H1 (cell line): ENCODE measurements around the gene TXNDC15. TPM values are rescaled to one million over a fixed set of nuclear protein-coding genes. Genes with fewer than 3 reads are reported as not detected.

Experiments used
- CTCF ChIA-PET: fragments of 300-600 bp; sonication (Branson Sonifier 250); formaldehyde crosslinking; loops from one replicate; lab custom pipeline; 2021; ENCODE audit not compliant: partially characterized antibody; lab: Charles Lee
- POLR2A ChIA-PET: fragments of 300-600 bp; sonication (Branson Sonifier 250); formaldehyde crosslinking; loops from one replicate; lab custom pipeline; 2021; ENCODE audit warnings: inconsistent platforms; ENCODE audit not compliant: partially characterized antibody; lab: Charles Lee
- DNase-seq, 2 experiments: peaks; one replicate each; pipeline versions ENCODE4 v3.0.0 to v3.0.0-alpha.2; 2010 to 2022; ENCODE audit warnings: low spot score in 2 of 2, low read depth in 1 of 2, mixed read lengths in 1 of 2
- FAIRE-seq: peaks from 2 replicates; lab custom pipeline; 2011; peaks lifted over from hg19 to GRCh38; lab: Jason Lieb, UNC
- H2AFZ ChIP-seq: 2 replicates; pipeline ENCODE4 v1.8.1; 2012; ENCODE audit warnings: low read length, inconsistent platforms
- H2AK5ac ChIP-seq: 2 replicates; pipeline ENCODE4 v1.6.1; 2013; ENCODE audit warnings: low read depth, low read length
- H2BK120ac ChIP-seq: replicated peaks from 2 replicates; pipeline ENCODE3; 2013; ENCODE audit warnings: low read depth, low read length, inconsistent platforms
- H2BK12ac ChIP-seq: 2 replicates; pipeline ENCODE4 v1.6.1; 2013; ENCODE audit warnings: low read depth, low read length
- H2BK15ac ChIP-seq: 2 replicates; pipeline ENCODE4 v1.6.1; 2013; ENCODE audit warnings: low read length
- H2BK20ac ChIP-seq: 2 replicates; pipeline ENCODE4 v1.6.1; 2013; ENCODE audit warnings: low read length
- H2BK5ac ChIP-seq: 2 replicates; pipeline ENCODE4 v1.6.1; 2013; ENCODE audit warnings: low read depth, low read length
- H3K14ac ChIP-seq: 2 replicates; pipeline ENCODE4 v1.6.1; 2013; ENCODE audit warnings: inconsistent platforms; ENCODE audit not compliant: insufficient read length
- H3K18ac ChIP-seq: 2 replicates; pipeline ENCODE4 v1.6.1; 2013; ENCODE audit warnings: low read length; ENCODE audit errors: extremely low read depth
- H3K23ac ChIP-seq: 2 replicates; pipeline ENCODE4 v1.6.1; 2013; ENCODE audit warnings: inconsistent platforms; ENCODE audit not compliant: insufficient read length
- H3K23me2 ChIP-seq: 2 replicates; pipeline ENCODE4 v1.6.1; 2013; ENCODE audit warnings: low read depth, low read length
- H3K27ac ChIP-seq: 2 replicates; pipeline ENCODE4 v1.6.1; 2011; ENCODE audit warnings: low read depth, low read length, inconsistent platforms
- H3K27me3 ChIP-seq, 4 experiments: replicated peaks in 1 of 4; 1 replicate in 1 of 4; 2 replicates in 3 of 4; pipeline versions ENCODE4 v1.6.1 to v1.8.1; 2011 to 2013; ENCODE audit warnings: low read length in 3 of 4, mild to moderate bottlenecking in 3 of 4, inconsistent platforms in 2 of 4, mixed read lengths in 2 of 4, moderate library complexity in 1 of 4; ENCODE audit not compliant: control insufficient read depth in 3 of 4, insufficient read depth in 3 of 4; ENCODE audit errors: extremely low read depth in 1 of 4
- H3K36me3 ChIP-seq, 4 experiments: 2 replicates each; pipeline versions ENCODE4 v1.6.1 to v1.8.1; 2011 to 2013; ENCODE audit warnings: mild to moderate bottlenecking in 4 of 4, low read length in 3 of 4, moderate library complexity in 2 of 4, control low read depth in 1 of 4, inconsistent platforms in 1 of 4; ENCODE audit not compliant: insufficient read depth in 4 of 4, control insufficient read depth in 2 of 4
- H3K4ac ChIP-seq: replicated peaks from 2 replicates; pipeline ENCODE3; 2013; ENCODE audit warnings: low read length, low read depth, mixed read lengths, inconsistent platforms; ENCODE audit not compliant: insufficient read length
- H3K4me1 ChIP-seq, 4 experiments: replicated peaks in 1 of 4; 1 replicate in 1 of 4; 2 replicates in 3 of 4; pipeline versions ENCODE4 v1.6.1 to v1.8.1; 2011 to 2013; ENCODE audit warnings: low read length in 3 of 4, inconsistent platforms in 2 of 4, mixed read lengths in 1 of 4; ENCODE audit not compliant: insufficient read depth in 4 of 4, control insufficient read depth in 3 of 4
- H3K4me2 ChIP-seq, 2 experiments: 2 replicates each; pipeline versions ENCODE4 v1.6.1 to v1.8.1; 2011 to 2013; ENCODE audit warnings: low read depth in 2 of 2, low read length in 2 of 2, control low read depth in 1 of 2, inconsistent platforms in 1 of 2, mild to moderate bottlenecking in 1 of 2; ENCODE audit not compliant: insufficient read depth in 1 of 2
- H3K4me3 ChIP-seq, 4 experiments: fragments of 200-600, 300-600 bp in 1 of 4; sonication (generic), shearing (Covaris generic), sonication (Bioruptor Twin) in 1 of 4; 2 replicates each; pipeline versions ENCODE4 v1.5.1 to v1.8.1; 2011 to 2016; ENCODE audit warnings: low read length in 4 of 4, low read depth in 3 of 4, control low read depth in 2 of 4, inconsistent platforms in 2 of 4, mild to moderate bottlenecking in 2 of 4, mixed read lengths in 1 of 4, moderate library complexity in 1 of 4; ENCODE audit not compliant: insufficient read depth in 2 of 4; ENCODE audit errors: extremely low read depth in 1 of 4
- H3K56ac ChIP-seq: replicated peaks from 2 replicates; pipeline ENCODE3; 2013; ENCODE audit warnings: low read depth, mild to moderate bottlenecking, mixed read lengths, low read length, inconsistent platforms; ENCODE audit not compliant: insufficient read length
- H3K79me1 ChIP-seq: 2 replicates; pipeline ENCODE4 v1.6.1; 2013; ENCODE audit warnings: low read depth, low read length, control low read depth
- H3K79me2 ChIP-seq, 2 experiments: 2 replicates each; pipeline versions ENCODE4 v1.6.1 to v1.8.1; 2012 to 2013; ENCODE audit warnings: low read length in 2 of 2, mild to moderate bottlenecking in 2 of 2, inconsistent platforms in 1 of 2; ENCODE audit not compliant: insufficient read depth in 2 of 2, control insufficient read depth in 1 of 2
- H3K9ac ChIP-seq, 4 experiments: replicated peaks in 1 of 4; 1 replicate in 1 of 4; 2 replicates in 3 of 4; pipeline versions ENCODE4 v1.6.1 to v1.8.1; 2011 to 2013; ENCODE audit warnings: low read depth in 3 of 4, low read length in 3 of 4, control low read depth in 2 of 4, mild to moderate bottlenecking in 2 of 4, moderate library complexity in 2 of 4, inconsistent platforms in 1 of 4; ENCODE audit errors: extremely low read depth in 1 of 4
- H3K9me3 ChIP-seq, 2 experiments: 2 replicates each; pipeline versions ENCODE4 v1.6.1 to v1.8.1; 2012 to 2013; ENCODE audit warnings: mild to moderate bottlenecking in 2 of 2, moderate library complexity in 2 of 2, control low read depth in 1 of 2, inconsistent platforms in 1 of 2, low read depth in 1 of 2, low read length in 1 of 2, mixed read lengths in 1 of 2; ENCODE audit not compliant: insufficient read depth in 2 of 2
- H4K20me1 ChIP-seq, 2 experiments: replicated peaks in 1 of 2; 2 replicates each; pipeline versions ENCODE3 to v1.8.1; 2011 to 2013; ENCODE audit warnings: inconsistent platforms in 2 of 2, low read length in 2 of 2, mild to moderate bottlenecking in 1 of 2; ENCODE audit not compliant: insufficient read depth in 2 of 2, control insufficient read depth in 1 of 2
- H4K5ac ChIP-seq: 2 replicates; pipeline ENCODE4 v1.6.1; 2013; ENCODE audit warnings: low read length, low read depth, mixed read lengths, inconsistent platforms; ENCODE audit not compliant: insufficient read length
- H4K8ac ChIP-seq: 2 replicates; pipeline ENCODE4 v1.8.0; 2013; ENCODE audit warnings: mild to moderate bottlenecking, moderate library complexity, low read length, inconsistent platforms; ENCODE audit not compliant: insufficient read depth; ENCODE audit errors: extremely low read depth
- H4K91ac ChIP-seq: replicated peaks from 2 replicates; pipeline ENCODE3; 2013; ENCODE audit warnings: low read length, mixed read lengths, inconsistent platforms; ENCODE audit not compliant: insufficient read length
- SP1 ChIP-seq: IDR thresholded peaks from 2 replicates; pipeline ENCODE4 v1.6.1; 2011; ENCODE audit warnings: low read depth, low read length
- WGBS, 2 experiments: shearing (Covaris generic) in 1 of 2; methylation state at CpG; one replicate each; pipeline versions ENCODE4 v1.1.6 to v1.1.7; 2013 to 2015; ENCODE audit warnings: low lambda C conversion rate in 2 of 2, mixed read lengths in 2 of 2, inconsistent platforms in 1 of 2, low coverage in 1 of 2, missing lambda C conversion rate in 1 of 2; ENCODE audit not compliant: insufficient replicate concordance in 2 of 2, insufficient coverage in 1 of 2, insufficient read length in 1 of 2; ENCODE audit errors: extremely low coverage in 1 of 2, missing lambda C conversion rate in 1 of 2; 5-methylcytosine and 5-hydroxymethylcytosine counted together
- polyA plus RNA-seq, 7 experiments: library from polyadenylated mRNA; depleted of rRNA in 3 of 7; stranded (reverse) in 5 of 7; unstranded in 2 of 7; fragments of >200 nt in 5 of 7; fragments of 200-250 nt in 2 of 7; gene quantifications; 1 replicate in 5 of 7; 2 replicates in 1 of 7; 4 replicates in 1 of 7; pipeline versions ENCODE4 v1.2.1 to v1.2.3, GENCODE V29; 2011 to 2013; ENCODE audit warnings: missing spikeins in 2 of 7, mixed read lengths in 2 of 7
- total RNA-seq: library from RNA; stranded (reverse); fragmentation: NEBNext Ultra II Directional; extraction: Animal tissue kit (Norgen Biotek cat#: 25700); gene quantifications from 2 replicates; pipeline ENCODE4 v1.2.1, GENCODE V29; 2021

The TXNDC15 gene
- total and polyA plus RNA-seq, 2 of the 8 experiments (the other 6 are each of a cell fraction or from before 2014, with no cell fraction given) = 20.1 to 30.8 TPM

- Histone ChIP-seq H4K8ac (no peak overlapping the region), H3K27me3 (no peaks in the 10 kb centered on the region), H2BK120ac (no peak overlapping the region), H2BK5ac (no peak overlapping the region), H3K14ac (no peak overlapping the region), H4K5ac (no peak overlapping the region), H3K4me2 (no peak overlapping the region), H2BK15ac (no peak overlapping the region), H2AK5ac (no peak overlapping the region), H3K18ac (no peak overlapping the region), H3K23me2 (no peaks in the 10 kb centered on the region), H3K79me2 (no peaks in the 10 kb centered on the region), H2BK20ac (no peak overlapping the region), H3K4me3 (no peak overlapping the region), H3K23ac (no peak overlapping the region), H2AFZ (no peak overlapping the region), H3K9ac (no peak overlapping the region), H4K91ac (no peak overlapping the region), H3K79me1 (no peaks in the 10 kb centered on the region), H3K36me3 (peaks cover 0 to 3% (median 0%) of the 10 kb centered on the region in 4 experiments; a peak in 1 of 8 replicates), H4K20me1 (no peaks in the 10 kb centered on the region), H3K4me1 (no peaks in the 10 kb centered on the region), H3K9me3 (no peaks in the 10 kb centered on the region), H3K56ac (no peak overlapping the region), H3K4ac (no peak overlapping the region), H2BK12ac (no peak overlapping the region), H3K27ac (no peak overlapping the region)
- ChIA-PET POLR2A (interaction anchor here (2.0 to 2.2 kb wide), 2 partner anchors 26 to 27 kb away, joined by 4 to 6 read pairs; no protein-coding TSS in a partner anchor), CTCF (interaction anchor here (0.9 to 1.0 kb wide), 2 partner anchors 23 to 70 kb away, joined by 3 read pairs; no protein-coding TSS in a partner anchor)
- no peak for DNase-seq
- 95% methylated on average over 1 of the region's 1 CpG; no CpG with 5 or more reads in 1 of the 2 experiments for WGBS, 2 experiments
- no peak for FAIRE-seq
- TF ChIP-seq SP1 = no peak
Observed at GRCh38 chr5:134944630-134945029, 70.5 kb downstream of the TXNDC15 start.
